HFF-Myc (cell line): ENCODE results near the gene ACOX1.

Source experiments
- DNase-seq: peaks from one replicate; pipeline ENCODE4 v3.0.0-alpha.2; 2011; ENCODE audit warnings: low read depth; ENCODE audit errors: extremely low read depth
- H3K4me3 ChIP-seq: replicated peaks from 2 replicates; pipeline ENCODE4 v1.5.1; 2011; ENCODE audit warnings: low read depth, mild to moderate bottlenecking, control low read depth, low read length
- TF ChIP-seq, protein P1 (sequence below): IDR thresholded peaks from 2 replicates; pipeline ENCODE4 v1.5.1; 2012; ENCODE audit warnings: mild to moderate bottlenecking, low read depth, low read length, control low read depth; ENCODE audit errors: missing control alignments

Gene ACOX1

DNA sequence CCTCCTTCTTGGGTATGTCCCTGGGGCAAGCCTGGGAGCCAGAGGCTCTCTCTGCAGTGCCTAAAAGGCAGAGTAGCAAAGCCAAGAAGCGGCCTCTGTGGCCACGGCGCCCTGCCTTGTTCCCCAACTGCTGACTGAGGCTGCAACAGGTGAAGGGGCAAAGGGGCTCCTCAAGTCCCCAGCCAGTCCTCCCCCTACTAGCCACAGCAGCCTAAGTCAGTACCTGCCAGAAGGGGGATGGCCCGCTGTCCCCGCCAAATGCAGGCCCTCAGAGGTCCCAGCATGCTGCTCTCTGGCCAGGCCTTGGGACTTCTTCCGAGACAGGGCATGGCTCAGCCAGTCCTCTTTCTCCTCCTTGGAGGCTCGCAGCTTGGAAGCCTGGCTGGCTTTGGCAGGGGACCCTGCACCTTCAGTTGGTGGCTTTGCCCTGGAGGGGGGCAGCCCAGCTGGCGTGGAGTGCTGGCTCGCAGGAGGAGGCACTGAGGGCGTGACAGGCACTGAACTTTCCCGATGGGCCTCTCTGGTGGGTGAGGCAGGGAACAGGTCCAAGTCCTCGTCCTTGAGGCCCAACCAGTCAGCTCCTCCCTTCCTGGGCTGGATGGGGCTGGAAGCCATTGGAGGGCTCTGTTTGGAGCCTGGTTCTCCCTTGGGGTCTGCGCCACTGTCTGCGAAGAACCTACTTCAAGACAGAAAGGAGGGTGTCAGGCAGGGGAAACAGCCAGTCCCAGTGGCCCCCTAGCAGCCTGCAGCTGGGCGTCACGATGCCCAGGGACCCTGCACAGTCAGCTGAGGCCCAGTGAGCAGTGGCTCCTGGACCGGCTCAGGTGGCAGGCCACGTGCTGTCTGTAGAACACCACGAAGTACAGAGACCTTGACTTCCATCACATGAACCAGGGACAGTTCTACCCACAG is 55.7 kb downstream of the ACOX1 start:
- DNase-seq = no peak
- TF ChIP-seq, protein P1, sequence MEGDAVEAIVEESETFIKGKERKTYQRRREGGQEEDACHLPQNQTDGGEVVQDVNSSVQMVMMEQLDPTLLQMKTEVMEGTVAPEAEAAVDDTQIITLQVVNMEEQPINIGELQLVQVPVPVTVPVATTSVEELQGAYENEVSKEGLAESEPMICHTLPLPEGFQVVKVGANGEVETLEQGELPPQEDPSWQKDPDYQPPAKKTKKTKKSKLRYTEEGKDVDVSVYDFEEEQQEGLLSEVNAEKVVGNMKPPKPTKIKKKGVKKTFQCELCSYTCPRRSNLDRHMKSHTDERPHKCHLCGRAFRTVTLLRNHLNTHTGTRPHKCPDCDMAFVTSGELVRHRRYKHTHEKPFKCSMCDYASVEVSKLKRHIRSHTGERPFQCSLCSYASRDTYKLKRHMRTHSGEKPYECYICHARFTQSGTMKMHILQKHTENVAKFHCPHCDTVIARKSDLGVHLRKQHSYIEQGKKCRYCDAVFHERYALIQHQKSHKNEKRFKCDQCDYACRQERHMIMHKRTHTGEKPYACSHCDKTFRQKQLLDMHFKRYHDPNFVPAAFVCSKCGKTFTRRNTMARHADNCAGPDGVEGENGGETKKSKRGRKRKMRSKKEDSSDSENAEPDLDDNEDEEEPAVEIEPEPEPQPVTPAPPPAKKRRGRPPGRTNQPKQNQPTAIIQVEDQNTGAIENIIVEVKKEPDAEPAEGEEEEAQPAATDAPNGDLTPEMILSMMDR = no peak
- H3K4me3 ChIP-seq = no peak overlapping the region

DNA sequence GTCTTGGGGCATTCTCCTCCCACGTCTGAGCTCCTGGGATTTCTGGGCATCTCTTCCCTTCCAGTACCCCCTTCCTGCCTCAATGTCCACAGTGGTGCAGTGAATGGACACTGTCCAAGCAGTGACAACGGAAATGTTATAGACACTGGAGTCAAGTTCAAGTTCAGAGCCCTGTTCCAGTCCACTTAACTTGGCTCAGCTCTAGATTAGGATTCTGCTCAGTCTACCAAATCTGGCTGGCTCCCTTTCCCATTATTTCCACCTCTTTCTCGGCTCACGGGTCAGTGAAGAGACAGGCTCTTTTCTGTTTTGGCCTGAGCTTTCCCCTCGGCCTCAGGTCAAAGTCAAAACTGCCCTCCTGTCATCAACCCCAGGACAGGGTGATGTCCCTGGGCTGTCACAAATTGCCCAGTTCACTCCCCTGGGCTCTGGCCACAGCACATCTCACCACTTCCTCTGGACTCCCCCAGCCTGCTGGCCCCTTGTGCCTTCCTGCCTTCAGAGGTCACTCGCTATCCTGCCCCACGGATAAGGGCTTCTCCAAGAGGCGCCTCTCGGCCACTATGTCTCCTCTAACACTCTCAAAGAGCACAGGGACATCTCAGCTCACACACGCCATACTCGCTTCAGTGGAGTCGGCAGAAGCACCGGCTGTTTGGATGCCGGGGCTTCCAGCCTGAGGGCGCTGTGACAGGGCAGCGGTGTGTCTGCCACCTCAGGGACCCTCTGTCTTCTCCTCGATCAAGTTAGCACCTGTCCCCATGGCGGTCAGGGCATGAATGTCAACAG is 56.6 kb downstream of the ACOX1 start:
- DNase-seq = no peak
- no peak overlapping the region for H3K4me3 ChIP-seq
- TF ChIP-seq, protein P1 = no peak

DNA sequence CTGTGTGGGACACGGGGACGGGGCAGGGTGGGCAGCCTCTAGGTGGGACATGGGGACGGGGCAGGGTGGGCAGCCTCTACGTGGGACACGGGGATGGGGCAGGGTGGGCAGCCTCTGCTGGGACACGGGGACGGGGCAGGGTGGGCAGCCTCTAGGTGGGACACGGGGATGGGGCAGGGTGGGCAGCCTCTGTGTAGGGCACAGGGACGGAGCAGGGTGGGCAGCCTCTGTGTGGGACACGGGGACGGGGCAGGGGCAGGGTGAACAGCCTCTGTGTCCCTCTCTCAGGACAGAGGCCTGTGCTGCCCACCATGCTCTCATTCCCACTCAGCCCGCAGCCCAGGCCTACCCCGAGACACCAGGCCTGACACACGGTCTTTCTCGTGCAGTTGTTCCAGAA is 57.4 kb downstream of the ACOX1 start:
- TF ChIP-seq, protein P1 = no peak
- no peak overlapping the region for H3K4me3 ChIP-seq
- no peak for DNase-seq

DNA sequence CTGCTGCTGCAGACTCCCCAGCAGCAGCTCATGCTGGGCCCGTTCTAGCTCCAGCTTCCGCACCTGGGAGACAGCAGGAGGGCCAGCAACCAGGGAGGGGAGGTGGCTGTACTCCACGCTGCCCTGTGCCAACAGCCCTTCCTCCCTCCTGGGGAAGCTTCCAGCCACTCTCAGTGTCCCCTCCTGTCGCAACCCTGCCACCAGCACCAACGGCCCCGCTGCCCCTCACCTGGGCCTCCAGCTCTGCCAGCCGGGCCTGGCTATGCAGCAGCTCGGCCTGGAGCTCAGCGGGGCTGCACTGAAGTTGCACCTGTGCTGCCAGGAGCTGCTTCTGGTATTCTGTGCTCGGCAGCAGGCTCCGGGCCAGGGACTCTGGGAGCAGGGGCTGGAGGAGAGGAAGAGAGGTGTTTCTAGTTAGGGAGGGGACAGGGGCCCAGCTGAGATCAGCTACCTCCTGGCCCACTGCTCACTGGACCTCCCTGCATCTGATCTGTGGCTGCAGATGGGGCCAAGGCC is 58.9 kb downstream of the ACOX1 start:
- no peak for DNase-seq
- H3K4me3 ChIP-seq = no peak overlapping the region
- TF ChIP-seq, protein P1 = no peak

DNA sequence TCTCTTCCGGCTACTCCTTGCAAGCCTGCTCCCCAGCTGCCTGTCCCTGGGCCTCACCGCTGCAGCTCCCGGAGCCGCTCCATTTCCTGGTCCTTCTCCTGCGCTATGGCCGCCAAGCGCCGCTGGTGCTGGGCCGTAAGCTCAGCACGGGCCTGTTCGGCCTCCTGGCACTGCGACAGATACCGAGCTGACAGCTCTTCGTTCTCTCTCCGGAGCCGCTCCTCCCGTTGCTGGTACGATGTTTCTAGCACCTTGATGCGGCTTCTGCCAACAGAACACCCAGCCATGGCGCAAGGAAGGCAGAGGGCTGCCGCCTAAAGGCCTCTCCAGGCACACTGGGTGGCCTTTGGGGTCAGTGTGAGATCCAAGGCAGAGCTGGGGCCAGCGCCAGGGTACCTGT is 59.4 kb downstream of the ACOX1 start:
- no peak overlapping the region for H3K4me3 ChIP-seq
- TF ChIP-seq, protein P1 = no peak
- DNase-seq = no peak

DNA sequence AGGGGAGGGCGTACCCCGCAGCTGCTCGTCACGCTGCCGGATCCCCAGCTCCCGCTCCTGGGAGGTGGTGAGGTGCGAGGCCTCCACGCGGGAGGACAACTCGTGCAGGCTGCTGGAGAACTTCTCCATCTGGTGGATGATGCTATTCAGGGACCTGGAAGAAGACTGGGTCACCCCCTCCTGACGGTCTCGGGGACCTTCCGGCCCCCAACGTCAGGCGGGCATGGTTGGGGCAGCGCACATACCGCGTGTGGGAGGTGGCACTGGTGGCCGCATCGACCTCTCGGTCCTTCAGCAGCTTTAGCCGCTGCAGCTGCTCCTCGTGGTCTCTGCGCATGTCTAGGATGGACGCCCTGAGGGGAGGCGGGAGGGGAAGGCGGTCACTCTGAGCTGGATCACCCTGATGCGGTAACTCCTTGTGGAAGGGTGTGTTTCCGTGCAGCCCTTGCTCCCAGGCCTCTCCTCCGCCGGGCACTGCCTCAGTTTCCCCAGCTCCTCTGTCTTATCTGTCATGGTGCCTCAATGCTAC is 61.0 kb downstream of the ACOX1 start:
- H3K4me3 ChIP-seq = no peak overlapping the region
- TF ChIP-seq, protein P1 = no peak
- DNase-seq = no peak
